HepG2 (cell line): ENCODE data around the gene ZMPSTE24. TPM values are rescaled to one million over a fixed set of nuclear protein-coding genes. Genes with fewer than 3 reads are reported as not detected.

Experiments used
- FOXK1 ChIP-seq: sonication (generic); formaldehyde crosslinking; IDR thresholded peaks from 2 replicates; pipeline ENCODE4 v1.4.0; 2020; ENCODE audit warnings: low read depth, missing genetic modification reagents, borderline replicate concordance
- KLF16 ChIP-seq, 2 experiments: sonication (generic) in 1 of 2; formaldehyde crosslinking in 1 of 2; IDR thresholded peaks; 2 replicates each; pipeline versions ENCODE4 v1.6.1 to v1.8.0; 2016 to 2023; ENCODE audit warnings: missing genetic modification reagents in 2 of 2, missing compliant biosample characterization in 1 of 2
- POLR2G ChIP-seq: fragments of 200-400 bp; formaldehyde crosslinking; IDR thresholded peaks from 2 replicates; pipeline ENCODE4 v1.6.1; 2018; ENCODE audit warnings: mild to moderate bottlenecking, low read depth, low read length, moderate library complexity
- SMAD9 ChIP-seq: sonication (generic); formaldehyde crosslinking; IDR thresholded peaks from 2 replicates; pipeline ENCODE4 v1.5.1; 2020; ENCODE audit warnings: mild to moderate bottlenecking, missing genetic modification reagents
- TAF1 ChIP-seq: sonication (generic); formaldehyde crosslinking; IDR thresholded peaks from 2 replicates; pipeline ENCODE4 v1.4.0; 2020; ENCODE audit warnings: missing genetic modification reagents
- TBX2 ChIP-seq: sonication (generic); formaldehyde crosslinking; IDR thresholded peaks from 2 replicates; pipeline ENCODE4 v1.5.0; 2020; ENCODE audit warnings: missing genetic modification reagents, mild to moderate bottlenecking, borderline replicate concordance
- TCF7L2 ChIP-seq: IDR thresholded peaks from 2 replicates; pipeline ENCODE4 v1.6.1; 2011; ENCODE audit warnings: mild to moderate bottlenecking, low read depth, low read length, moderate library complexity
- ZNF747 ChIP-seq: sonication (generic); formaldehyde crosslinking; IDR thresholded peaks from 2 replicates; pipeline ENCODE4 v1.8.1; 2023; ENCODE audit warnings: missing genetic modification reagents, mild to moderate bottlenecking, borderline replicate concordance
- polyA plus RNA-seq, 8 experiments: library from polyadenylated mRNA; depleted of rRNA in 3 of 8; stranded (reverse) in 7 of 8; unstranded in 1 of 8; fragments of >200 nt; fragmentation: Illumina TruSeq in 4 of 8; extraction: Trizol in 4 of 8; gene quantifications; 2 replicates each; pipeline versions ENCODE4 v1.2.1 to v1.2.3, GENCODE V29; 2011 to 2016; ENCODE audit warnings: low read depth in 4 of 8, missing spikeins in 1 of 8, mixed read lengths in 1 of 8; ENCODE audit not compliant: insufficient read depth in 1 of 8
- total RNA-seq, 5 experiments: library from RNA; depleted of rRNA; stranded (reverse); fragments of >200 nt; fragmentation: Illumina TruSeq; extraction: Trizol; gene quantifications; 2 replicates each; pipeline ENCODE4 v1.2.3, GENCODE V29; 2016; ENCODE audit warnings: low read depth in 1 of 5
- TF ChIP-seq, protein P1 (sequence below): sonication (generic); formaldehyde crosslinking; IDR thresholded peaks from 2 replicates; pipeline ENCODE4 v1.8.1; 2022; ENCODE audit warnings: mild to moderate bottlenecking, missing genetic modification reagents
- TF ChIP-seq, protein P2 (sequence below): sonication (generic); formaldehyde crosslinking; IDR thresholded peaks from 2 replicates; pipeline ENCODE4 v1.9.0; 2022; ENCODE audit warnings: low read depth, missing genetic modification reagents

Gene ZMPSTE24
- total and polyA plus RNA-seq, 2 of the 13 experiments (the other 11 are each of a cell fraction or from before 2014, with no cell fraction given), result 13.6 to 60.2 TPM

DNA sequence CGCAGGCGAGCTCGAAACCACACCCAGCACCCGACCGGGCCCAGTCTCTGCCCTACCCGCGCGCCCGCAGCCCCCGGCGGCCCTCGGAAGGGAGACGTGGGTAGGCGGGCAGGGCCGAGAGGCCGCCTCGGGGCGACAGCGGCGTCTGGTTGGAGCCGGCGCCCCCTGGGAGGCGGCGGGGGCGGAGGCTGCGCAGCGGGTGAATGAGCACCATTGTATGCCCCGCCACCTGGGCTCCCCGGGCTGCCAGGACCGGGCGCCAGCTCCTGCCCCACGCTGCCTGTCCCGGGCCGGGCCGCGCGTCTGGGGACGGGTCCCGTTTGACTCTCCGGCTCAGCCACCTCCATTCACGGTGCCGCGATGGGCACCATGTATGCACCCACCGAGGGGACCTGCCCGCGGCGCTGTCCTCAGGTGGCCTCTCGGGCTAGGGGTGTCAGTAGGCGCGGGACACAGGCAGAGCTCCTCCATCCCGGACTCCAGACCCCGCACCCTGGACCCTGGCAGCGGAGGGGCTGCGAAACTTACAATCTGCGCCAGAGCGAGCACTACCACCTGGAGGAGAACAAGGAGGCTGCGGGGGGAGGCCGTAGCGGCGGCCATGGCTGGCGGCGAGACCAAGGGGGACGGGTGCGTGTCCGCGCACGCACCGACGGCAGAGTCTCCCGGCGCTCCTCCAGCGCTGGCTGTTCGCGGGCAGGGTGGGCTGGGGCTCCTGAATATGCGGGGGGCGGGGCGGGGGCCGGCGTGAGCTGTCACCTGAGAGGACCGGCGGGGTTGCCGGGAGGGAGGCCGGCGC lies 58.8 kb downstream of the ZMPSTE24 start, which contains the start of gene COL9A2 (continued):
- TF ChIP-seq, protein P1, sequence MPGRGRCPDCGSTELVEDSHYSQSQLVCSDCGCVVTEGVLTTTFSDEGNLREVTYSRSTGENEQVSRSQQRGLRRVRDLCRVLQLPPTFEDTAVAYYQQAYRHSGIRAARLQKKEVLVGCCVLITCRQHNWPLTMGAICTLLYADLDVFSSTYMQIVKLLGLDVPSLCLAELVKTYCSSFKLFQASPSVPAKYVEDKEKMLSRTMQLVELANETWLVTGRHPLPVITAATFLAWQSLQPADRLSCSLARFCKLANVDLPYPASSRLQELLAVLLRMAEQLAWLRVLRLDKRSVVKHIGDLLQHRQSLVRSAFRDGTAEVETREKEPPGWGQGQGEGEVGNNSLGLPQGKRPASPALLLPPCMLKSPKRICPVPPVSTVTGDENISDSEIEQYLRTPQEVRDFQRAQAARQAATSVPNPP (CRISPR knock-in tag), result no peak
- TF ChIP-seq TBX2 (CRISPR knock-in tag), result peak; percentile 30; the same call in 1 of the 2 replicates
- peak; percentile 58 for TF ChIP-seq TAF1
- peak; percentile 34 to 63; a peak in 2 of 4 replicates for TF ChIP-seq KLF16 (CRISPR knock-in tag; IDR thresholded peaks at IDR 0.05)
- no peak for TF ChIP-seq FOXK1 (CRISPR knock-in tag)
- TF ChIP-seq, protein P2, sequence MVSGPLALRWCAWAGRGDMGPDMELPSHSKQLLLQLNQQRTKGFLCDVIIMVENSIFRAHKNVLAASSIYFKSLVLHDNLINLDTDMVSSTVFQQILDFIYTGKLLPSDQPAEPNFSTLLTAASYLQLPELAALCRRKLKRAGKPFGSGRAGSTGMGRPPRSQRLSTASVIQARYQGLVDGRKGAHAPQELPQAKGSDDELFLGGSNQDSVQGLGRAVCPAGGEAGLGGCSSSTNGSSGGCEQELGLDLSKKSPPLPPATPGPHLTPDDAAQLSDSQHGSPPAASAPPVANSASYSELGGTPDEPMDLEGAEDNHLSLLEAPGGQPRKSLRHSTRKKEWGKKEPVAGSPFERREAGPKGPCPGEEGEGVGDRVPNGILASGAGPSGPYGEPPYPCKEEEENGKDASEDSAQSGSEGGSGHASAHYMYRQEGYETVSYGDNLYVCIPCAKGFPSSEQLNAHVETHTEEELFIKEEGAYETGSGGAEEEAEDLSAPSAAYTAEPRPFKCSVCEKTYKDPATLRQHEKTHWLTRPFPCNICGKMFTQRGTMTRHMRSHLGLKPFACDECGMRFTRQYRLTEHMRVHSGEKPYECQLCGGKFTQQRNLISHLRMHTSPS, result peak; percentile 45; the same call in 1 of the 2 replicates
- TF ChIP-seq TCF7L2, result no peak
- TF ChIP-seq SMAD9 (CRISPR knock-in tag), result no peak
- no peak for TF ChIP-seq ZNF747 (CRISPR knock-in tag)
- peak; percentile 69 for TF ChIP-seq POLR2G
